SW480 (cell line): ENCODE data around the gene BRK1.
A peak's percentile ranks its signal among the peaks of the same experiment; 100 is the strongest.
"Not testable (repeated sequence)": the region's sequence is repeated elsewhere in the genome, so short reads cannot be mapped to it uniquely, and the experiment has no call there.

Experiments
- DNase-seq: peaks from one replicate; pipeline ENCODE4 v3.0.0-alpha.2; 2016; ENCODE audit warnings: low spot score

The BRK1 gene

DNA sequence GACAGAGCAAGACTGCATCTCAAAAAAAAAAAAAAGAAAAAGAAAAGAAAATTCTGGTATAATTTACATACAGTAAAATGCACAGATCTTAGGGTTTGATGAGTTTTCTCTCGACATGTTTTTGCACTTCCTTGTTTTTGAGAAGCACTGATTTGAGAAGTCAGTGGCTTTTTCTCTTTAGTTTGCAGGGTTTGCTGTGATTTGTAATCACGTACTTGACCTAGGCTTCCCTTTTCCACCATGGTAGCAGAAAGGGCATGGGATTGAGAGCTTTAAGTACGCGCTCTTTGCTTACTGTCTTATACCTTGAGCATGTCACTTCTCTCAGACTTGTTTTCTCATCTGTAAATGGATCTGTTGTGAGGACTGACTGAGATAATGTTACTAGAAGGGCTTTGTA, 30.2 kb downstream of the BRK1 start:
- no peak for DNase-seq

DNA sequence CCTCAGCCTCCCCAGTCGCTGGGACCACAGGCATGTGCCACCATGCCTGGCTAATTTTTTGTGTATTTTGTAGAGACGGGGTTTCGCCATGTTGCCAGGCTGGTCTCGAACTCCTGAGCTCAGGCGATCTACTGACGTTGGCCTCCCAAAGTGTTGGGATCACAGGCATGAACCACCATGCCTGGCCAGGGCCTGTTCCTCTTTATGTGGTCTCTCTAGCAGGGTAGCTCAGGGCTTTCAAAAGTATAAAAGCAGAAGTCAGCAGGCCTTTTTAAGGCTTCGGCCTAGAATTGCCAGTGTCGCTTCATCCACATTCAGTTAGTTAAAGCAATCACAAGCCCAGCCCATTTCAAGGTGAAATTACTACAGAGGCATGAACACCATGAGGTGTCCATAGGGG, 33.8 kb downstream of the BRK1 start:
- no peak for DNase-seq

DNA sequence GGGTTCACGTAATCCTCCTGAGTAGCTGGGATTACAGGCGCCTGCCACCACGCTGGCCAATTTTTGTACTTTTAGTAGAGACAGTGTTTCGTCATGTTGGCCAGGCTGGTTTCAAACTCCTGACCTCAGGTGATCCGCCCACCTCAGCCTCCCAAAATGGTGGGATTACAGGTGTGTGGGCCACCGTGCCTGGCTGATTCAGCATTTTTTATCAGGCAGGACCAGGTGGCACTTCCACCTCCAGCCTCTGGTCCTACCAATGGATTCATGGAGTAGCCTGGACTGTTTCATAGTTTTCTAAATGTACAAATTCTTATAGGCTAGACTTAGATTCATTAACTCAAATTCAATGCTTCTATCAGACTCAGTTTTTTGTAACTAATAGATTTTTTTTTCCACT, 35.5 kb downstream of the BRK1 start:
- DNase-seq = no peak

DNA sequence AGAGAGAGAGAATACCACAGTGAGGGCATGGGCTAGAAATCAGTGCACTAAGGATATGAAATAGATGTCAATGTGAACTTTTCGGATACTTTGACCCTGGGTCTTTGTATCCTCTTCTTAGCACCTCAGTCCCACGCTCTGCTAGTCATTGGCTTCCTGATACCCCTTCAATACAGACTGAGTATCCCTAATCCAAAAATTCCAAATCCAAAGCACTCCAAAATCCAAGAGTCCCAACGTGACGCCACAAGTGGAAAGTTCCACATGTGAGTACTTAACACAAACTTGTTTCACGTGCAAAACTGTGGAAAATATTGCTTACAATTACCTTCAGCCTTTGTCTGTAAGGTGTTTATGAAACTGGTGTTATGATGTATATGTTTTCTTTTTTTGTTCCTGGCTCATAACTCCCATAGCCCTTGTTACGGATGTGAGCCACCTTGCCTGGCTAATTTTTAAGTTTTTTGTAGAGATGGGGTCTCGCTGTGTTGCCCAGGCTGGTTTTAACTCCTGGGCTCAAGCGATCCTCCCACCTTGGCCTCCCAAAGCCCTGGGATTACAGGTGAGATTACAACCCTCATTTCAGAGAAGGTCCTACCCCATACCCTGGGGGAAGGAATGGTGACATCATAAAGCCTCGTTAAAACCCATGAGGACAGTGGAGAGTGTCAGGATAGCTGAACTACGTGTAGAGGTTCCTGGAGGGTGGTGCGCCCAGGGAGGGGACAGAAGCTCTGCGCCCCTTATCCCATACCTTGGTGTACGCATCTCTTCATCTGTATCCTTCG, 39.1 kb downstream of the BRK1 start:
- DNase-seq = no peak

DNA sequence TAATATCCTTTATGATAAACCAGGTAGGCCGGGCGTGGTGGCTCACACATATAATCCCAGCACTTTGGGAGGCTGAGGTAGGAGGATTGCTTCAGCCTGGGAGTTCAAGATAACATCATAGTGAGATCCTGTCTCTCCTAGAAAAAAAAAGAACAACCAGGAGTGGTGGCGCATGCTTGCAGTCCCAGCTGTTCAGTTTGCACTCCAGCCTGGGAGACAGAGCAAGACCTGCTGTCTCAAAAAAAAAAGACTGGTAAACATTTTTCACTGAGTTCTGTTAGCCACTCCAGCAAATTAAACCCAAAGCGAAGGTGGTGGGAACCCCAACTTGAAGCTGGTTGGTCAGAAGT, 39.6 kb downstream of the BRK1 start:
- no peak for DNase-seq

DNA sequence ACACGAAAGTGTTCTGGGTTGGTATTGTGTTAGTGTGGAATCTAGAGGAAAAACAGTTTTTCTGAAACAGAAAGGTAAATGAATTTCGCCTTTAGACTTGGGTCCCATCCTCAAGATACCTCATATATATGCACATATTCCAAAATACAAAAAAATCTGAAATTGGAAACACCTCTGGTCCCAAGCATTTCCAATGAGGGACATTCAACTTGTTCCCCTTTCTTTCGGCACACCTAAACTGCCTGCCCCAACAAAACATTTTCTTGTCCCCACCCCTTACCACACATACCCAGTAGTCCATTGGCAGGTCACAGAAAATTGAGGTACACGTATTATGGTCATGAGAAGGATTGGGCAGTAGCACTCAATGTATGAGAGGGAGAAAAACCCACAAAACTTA, 40.2 kb downstream of the BRK1 start:
- DNase-seq = no peak

DNA sequence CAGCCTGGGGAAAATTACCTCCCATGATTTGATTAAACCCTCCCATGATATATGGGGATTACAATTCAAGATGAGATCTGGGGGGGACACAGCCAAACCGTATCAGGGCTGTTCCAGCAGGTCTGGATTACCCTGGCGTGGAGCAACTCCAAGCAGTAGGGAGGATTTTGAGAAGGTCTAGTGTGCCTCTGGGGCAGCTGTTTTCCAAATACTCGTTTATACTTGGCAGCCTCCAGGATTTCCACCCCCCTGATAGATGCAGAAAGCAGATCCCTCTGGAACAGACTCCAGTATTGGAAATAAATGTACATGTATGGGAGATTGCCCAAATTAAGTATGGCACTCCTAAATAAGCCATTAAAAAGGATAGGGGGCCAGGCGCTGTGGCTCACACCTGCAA, 41.6 kb downstream of the BRK1 start:
- DNase-seq = no peak

DNA sequence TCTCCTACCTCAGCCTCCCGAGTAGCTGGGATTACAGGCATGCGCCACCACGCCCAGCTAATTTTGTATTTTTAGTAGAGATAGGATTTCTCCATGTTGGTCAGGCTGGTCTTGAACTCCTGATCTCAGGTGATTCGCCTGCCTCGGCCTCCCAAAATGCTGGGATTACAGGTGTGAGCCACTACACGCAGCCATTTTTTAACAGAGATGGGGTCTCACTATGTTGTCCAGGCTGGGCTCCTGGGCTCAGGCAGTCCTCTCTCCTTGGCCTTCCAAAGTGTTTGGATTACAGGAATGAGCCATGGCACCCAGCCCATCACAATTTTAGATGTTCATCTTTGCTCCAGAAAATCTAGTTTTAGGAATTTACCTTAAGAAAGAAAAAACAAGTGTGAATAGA, 43.1 kb downstream of the BRK1 start:
- not testable (repeated sequence) for DNase-seq

DNA sequence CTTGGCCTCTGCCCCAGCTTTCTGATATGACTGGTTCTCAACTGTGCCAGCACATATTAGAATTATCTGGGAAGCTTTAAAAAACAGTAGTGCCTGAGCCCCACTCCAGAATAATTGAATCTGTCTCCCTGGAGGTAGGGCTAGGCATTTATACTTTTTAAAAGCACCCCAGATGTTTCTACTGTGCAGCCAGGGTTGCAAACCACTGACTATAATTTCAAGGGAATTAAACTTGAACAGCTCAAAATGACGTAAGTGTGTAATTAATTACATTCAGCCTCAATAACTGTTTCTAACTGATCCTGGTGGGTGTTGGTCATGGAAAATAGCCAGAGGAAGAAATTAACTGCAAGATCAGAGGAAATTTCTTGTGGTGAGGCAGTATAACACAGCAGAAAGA, 44.9 kb downstream of the BRK1 start:
- DNase-seq = no peak

DNA sequence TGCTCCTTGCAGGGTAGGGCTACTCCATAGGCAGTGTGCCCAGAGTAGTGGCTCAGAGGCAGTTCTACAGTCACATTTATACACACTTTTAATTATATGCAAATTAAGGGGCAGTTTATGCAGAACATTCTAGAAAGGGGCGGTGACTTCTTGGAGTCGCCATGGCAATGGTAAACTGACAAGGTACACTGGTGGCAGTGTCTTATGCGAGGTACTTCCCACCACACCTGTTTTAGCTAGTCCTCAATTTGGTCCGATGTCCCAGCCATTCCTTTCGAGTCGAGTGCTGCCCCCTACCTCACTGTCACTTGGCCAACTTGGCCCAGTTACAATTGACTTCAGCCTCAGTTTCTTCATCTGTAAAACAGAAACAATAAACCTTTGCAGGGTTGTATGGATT, 45.5 kb downstream of the BRK1 start:
- DNase-seq = no peak

DNA sequence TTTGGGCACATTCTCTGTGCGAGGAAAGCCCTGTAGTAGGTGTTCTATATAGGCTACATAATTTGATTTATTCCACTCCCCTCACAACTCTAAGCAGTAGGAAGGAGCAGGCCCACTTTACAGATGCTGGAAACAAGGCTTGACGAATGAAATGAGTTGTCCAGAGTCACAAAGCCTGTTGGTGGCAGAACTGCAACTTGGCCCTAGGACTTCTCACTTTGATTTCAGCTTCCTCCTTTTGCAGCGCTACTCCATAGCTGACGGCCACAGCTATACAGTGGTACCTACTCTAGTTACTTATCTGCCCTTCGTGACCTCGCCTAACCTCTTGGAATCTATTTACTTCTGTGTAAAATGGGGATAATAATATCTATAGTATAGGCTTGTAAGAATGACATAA, 46.7 kb downstream of the BRK1 start:
- DNase-seq = no peak

DNA sequence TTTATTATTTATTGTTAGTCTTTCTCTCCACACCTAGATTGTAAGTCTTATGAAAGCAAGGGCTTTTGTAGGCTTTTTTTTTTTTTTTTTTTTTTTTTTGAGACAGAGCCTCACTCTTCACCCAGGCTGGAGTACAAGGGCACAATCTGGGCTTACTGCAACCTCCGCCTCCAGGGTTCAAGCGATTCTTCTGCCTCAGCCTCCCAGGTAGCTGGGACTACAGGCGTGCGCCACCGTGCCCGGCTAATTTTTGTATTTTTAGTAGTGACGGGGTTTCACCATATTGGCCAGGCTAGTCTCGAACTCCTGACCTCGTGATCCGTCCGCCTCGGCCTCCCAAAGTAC, 48.7 kb downstream of the BRK1 start:
- not testable (repeated sequence) for DNase-seq

DNA sequence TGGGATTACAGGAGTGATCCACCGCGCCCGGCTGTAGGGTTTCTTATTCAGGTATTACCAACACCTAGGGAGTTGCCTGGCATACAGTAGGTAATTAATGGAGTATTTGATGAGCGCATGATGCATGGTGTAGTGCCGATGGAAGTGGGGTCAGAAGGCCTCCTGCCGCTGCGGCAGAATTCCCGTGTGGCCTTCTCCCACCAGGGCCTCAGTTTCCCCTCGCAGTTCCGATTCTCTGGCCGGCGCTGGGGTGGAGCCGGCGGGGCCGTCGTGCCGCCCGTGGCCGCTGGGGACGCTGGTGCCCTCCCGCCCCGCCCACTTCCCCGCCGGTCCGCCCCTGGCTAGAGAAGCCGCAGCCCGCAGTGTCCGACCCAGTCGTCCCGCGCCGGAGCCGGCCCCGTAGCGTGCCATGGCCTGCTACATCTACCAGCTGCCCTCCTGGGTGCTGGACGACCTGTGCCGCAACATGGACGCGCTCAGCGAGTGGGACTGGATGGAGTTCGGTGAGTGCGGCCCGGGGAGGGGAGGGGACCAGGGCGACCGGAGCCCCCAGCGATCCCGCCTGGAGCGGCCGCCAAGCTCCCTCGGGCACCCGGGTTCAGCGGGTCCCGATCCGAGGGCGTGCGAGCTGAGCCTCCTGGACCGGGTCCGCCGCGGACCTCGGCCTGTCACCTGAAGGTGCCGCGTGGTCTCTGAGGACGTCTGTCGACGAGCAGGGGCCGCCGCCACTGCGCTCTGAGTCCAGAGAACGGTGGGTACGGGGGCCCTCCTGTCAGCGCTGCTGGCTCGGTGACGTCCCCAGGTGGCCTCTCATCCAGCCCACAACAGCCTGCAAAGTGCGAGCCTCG, 49.3 kb downstream of the BRK1 start, which contains the start of gene IRAK2:
IRAK2 (plus strand) TSS at position 374 of the 848 bp plus-strand sequence; CDS start at position 410, 36 bp downstream.
- DNase-seq = peak; percentile 21

DNA sequence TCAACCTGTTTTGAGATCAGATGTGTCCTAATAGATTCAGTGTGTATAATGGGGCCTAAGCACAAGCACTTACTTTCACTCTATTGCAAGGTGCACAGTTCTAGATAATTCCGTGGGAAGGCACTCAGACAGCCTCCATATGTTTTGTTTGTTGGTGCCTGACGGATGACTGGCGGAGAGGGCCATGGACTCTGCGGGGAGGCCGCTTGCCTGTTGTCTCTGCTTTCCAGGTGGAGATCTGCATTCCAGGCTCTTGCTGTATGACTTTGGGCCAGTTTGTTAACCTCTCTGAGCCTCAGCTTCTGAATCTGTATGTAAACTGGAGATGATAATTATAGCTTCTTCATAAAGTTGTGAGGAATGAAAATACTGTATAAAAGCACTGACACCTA, 50.7 kb downstream of the BRK1 start:
- no peak for DNase-seq

DNA sequence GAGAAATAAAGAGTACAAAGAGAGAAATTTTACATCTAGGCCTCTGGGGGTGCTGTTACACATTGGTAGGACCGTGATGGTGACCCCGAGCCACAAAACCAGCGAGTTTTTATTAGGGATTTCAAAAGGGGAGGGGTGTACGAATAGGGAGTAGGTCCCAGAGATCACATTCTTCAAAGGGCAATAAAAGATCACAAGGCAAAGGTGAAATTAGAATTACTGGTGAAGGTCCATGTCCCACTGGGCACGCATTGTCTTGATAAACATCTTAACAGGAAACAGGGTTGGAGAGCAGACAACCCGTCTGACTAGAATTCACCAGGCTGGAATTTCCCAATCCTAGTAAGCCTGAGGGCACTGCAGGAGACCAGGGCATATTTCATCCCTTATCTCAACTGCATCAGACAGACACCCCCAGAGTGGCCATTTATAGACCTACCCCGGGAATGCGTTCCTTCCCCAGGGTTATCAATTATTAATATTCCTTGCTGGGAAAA, 53.6 kb downstream of the BRK1 start:
- DNase-seq = no peak

DNA sequence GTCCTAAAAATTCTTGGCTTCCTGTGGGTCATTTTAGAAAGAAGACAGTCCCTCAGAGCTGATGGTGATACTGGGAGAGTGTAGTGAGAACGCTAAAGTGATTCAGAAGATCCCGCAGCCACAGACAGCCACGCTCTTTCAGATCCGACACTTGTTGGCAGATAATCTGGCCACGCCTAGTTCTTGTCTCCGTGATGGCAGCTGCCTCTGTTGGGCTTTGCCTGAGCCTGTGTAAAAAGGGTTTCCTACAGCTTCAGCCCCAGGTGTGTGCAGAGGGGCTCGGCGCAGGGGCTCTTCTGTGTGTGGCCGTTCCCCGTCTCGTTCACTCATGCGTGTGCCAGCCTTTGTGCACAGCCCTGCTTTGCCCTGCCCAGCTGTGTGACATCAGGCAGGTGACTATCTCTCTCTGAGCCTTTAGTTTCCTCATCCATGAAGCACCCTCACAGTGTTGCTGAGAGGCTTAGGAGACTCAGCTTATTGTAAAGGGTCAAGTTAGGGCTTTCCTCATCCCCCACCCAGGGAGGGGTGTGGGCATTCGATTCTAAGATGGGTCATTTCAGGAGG, 55.5 kb downstream of the BRK1 start:
- DNase-seq = no peak

DNA sequence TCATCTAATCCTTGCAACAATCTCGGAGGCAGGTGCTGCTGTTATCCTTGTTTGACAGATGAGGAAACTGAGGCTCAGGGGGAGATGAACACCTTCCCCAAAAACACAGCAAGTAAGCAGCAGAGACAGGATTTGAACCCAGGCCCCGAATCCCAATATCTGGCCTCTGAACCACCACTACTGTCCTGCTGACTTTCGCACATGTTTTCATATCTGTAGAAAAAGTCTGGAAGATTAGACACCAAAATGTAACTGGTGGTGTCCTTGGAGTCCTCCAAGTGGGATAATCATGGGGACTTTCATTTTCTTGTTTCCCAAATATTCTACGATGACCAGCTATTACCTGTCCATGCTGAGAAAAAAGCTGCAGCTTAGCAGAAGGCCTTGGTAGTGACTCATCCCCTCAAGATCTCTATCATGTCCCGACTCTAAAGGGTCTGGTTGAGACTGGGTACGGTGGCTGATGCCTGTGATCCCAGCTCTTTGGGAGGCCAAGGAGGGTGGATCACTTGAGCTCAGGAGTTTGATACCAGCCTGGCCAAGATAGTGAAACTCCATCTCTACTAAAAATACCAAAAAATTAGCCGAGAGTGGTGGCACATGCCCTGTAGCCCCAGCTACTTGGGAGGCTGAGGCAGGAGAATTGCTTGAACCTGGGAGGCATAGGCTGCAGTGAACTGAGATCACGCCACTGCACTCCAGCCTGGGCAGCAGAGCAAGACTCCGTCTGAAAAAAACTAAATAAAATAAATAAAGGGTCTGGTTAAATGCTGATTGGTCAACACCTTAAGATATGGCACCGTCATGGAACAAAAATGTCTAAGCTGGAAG, 57.8 kb downstream of the BRK1 start:
- no peak for DNase-seq

DNA sequence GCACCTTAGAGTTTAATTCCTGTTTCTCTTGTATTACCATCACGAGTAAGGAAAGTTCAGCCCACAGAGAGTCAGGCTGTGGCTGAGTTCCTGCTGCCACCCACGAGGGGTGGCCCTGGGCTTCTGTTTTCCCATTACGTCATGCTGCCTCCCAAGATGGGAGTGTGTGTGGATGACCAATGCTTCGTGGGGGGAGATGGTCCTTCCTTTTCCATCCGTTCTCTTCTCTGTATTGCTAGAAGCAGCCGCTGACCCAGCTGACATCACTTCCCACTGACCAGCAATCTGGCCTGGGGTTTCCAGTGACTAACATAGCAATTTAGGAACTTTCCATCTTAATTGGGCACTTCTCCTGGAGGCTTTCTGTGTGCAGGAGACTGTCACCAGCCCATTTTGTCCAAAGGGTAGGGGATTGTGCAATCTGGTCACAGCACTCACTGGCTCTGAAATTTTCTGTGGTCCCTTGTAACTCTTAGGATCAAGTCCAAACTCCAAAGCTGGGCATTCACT, 58.5 kb downstream of the BRK1 start:
- DNase-seq = no peak

DNA sequence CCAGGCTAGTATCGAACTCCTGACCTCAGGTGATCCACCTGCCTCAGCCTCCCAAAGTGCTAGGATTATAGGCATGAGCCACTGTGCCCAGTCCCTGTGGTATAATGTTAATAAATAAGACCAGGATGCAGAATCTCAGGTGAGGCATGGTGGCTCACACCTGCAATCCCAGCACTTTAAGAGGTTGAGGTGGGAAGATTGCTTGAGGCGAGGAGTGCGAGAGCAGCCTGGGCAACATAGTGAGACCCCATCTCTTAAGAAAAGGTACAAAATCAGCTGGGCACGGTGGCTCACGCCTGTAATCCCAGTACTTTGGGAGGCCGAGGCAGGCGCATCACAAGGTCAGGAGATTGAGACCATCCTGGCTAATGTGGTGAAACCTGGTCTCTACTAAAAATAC, 59.9 kb downstream of the BRK1 start:
- not testable (repeated sequence) for DNase-seq

DNA sequence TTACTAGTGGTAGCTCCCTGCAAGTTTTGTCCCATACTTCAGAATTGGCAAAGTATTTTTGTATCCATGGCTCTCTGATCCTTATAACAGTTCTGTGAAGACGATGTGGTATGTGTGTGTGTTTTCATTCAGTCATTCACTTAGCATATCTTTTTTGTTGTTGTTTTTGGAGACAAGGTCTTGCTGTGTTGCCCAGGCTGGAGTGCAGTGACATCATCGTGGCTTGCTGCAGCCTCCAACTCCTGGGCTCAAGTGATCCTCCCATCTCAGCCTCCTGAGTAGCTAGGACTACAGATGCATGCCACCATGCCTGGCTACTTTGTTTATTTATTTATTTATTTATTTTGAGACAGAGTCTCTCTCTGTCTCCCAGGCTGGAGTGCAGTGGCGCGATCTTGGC, 60.7 kb downstream of the BRK1 start:
- DNase-seq = not testable (repeated sequence)
